Brain microvascular endothelial cell (primary cell): ENCODE results near the gene FAM171A1.

ENCODE experiments used
- DNase-seq: peaks from one replicate; pipeline ENCODE4 v3.0.0-alpha.2; 2020
- H3K27ac ChIP-seq: fragments of 250-450 bp; sonication (Bioruptor Pico); 2 replicates; pipeline ENCODE4 v1.5.1; 2020; ENCODE audit warnings: mild to moderate bottlenecking, moderate library complexity
- H3K27me3 ChIP-seq: fragments of 250-450 bp; sonication (Bioruptor Pico); replicated peaks from 2 replicates; pipeline ENCODE4 v1.5.1; 2020; ENCODE audit warnings: mild to moderate bottlenecking
- H3K36me3 ChIP-seq: fragments of 250-450 bp; sonication (Bioruptor Pico); replicated peaks from 2 replicates; pipeline ENCODE4 v1.5.1; 2020; ENCODE audit warnings: mild to moderate bottlenecking
- H3K4me3 ChIP-seq: 2 replicates; pipeline ENCODE4 v1.5.1; 2011; ENCODE audit warnings: low read depth, mild to moderate bottlenecking, control low read depth, low read length, moderate library complexity
- in situ Hi-C: cut with HindIII; loops from 2 replicates; pipeline ENCODE4 v1.10.0; 2017; ENCODE audit warnings: low sequenced_read_pairs, low pct_ligation_motif_present
- TF ChIP-seq, protein P1 (sequence below): IDR thresholded peaks from 2 replicates; pipeline ENCODE4 v1.5.1; 2011; ENCODE audit warnings: low read depth, mild to moderate bottlenecking, moderate library complexity, low read length, control low read depth, inconsistent platforms; ENCODE audit errors: missing control alignments

FAM171A1 gene

DNA sequence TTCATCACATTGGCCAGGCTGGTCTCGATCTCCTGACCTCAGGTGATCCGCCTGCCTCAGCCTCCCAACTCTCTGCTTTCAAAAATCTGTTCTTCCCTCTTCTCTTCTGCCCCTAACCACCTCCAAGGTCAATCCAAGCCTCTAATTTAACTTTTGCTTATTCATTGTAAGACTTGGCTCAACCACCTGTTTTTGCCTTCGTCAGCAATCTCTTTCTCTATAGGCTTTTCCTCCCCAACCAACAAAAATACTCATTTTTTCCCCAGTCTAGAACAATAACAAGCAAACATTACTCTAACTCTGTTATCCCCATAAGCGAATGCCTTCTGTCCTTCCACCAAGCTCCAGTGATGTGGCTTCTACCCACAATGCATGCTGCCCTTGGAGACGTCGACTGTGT, 112.8 kb downstream of the FAM171A1 start:
- in situ Hi-C loops, result no loop called here
- TF ChIP-seq, protein P1, sequence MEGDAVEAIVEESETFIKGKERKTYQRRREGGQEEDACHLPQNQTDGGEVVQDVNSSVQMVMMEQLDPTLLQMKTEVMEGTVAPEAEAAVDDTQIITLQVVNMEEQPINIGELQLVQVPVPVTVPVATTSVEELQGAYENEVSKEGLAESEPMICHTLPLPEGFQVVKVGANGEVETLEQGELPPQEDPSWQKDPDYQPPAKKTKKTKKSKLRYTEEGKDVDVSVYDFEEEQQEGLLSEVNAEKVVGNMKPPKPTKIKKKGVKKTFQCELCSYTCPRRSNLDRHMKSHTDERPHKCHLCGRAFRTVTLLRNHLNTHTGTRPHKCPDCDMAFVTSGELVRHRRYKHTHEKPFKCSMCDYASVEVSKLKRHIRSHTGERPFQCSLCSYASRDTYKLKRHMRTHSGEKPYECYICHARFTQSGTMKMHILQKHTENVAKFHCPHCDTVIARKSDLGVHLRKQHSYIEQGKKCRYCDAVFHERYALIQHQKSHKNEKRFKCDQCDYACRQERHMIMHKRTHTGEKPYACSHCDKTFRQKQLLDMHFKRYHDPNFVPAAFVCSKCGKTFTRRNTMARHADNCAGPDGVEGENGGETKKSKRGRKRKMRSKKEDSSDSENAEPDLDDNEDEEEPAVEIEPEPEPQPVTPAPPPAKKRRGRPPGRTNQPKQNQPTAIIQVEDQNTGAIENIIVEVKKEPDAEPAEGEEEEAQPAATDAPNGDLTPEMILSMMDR, result no peak
- no peak for DNase-seq
- H3K4me3 ChIP-seq, result no peak overlapping the region
- no peak overlapping the region for H3K27ac ChIP-seq
- H3K27me3 ChIP-seq, result no peaks in the 10 kb centered on the region
- no peaks in the 10 kb centered on the region for H3K36me3 ChIP-seq

DNA sequence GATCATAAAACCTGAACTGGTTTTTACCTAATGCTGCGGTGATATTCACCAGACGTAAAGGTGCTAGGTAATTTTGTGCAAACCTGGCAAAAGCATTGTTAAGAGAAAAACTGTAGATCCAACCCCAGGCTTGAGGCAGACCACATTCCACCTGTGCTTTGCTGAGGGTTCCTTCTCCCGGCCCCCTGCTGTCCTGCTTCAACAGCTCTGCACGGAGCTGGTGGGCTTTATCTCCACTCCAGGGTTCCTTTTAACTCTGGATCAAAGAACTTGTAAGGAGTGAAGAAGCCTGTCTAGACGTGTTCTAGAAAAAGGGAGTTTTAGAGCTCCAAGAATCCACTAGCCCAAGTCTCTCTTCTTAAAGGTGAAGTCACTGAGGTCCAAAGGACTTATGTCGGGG, 115.1 kb downstream of the FAM171A1 start:
- TF ChIP-seq, protein P1, result no peak
- Histone ChIP-seq H3K36me3 (no peaks in the 10 kb centered on the region), H3K4me3 (no peak overlapping the region), H3K27me3 (no peaks in the 10 kb centered on the region), H3K27ac (no peak overlapping the region)
- in situ Hi-C loops, result no loop called here
- no peak for DNase-seq

DNA sequence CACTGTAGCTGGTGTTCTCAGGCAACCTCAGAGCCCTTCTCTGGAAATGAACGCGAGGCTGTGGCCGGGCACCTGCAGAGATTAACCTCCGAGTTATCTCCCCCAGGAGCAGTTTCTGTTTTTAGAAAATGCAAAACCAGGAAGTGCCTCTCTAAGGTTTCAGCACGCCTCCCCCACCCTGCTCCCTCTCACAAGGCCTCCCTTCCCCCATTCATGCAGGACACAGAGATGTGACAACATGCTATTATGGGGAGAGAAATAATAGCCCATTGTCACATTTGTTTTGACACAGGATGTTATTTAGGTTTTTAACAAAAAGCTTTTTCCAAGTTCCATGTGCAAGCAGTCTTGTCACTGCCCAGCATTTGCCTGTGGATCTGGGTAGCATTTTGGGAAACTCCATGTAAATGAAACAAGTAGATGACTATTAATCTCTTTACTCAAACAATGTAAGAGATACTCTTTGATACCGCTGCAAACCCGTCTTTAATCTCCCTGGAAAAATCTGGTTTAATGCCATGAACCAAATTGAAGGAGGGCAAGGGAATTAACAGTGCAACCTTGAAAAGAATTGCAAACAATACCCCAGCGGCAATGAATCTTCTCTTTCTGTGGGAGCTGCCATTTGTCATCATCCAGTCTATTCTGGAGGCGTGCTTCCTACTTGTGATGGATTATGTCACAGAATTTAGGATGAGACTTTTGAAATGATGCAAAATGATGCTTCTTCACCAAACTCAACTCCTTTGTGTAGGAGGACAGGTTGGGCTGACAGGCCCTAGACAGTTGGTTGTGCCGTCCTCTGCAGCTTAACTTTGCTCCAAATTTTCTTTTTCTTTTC, 116.1 kb downstream of the FAM171A1 start:
- no peak for DNase-seq
- Histone ChIP-seq H3K4me3 (no peak overlapping the region), H3K27me3 (no peaks in the 10 kb centered on the region), H3K27ac (no peak overlapping the region), H3K36me3 (no peaks in the 10 kb centered on the region)
- in situ Hi-C loops, result no loop called here
- TF ChIP-seq, protein P1, result no peak

DNA sequence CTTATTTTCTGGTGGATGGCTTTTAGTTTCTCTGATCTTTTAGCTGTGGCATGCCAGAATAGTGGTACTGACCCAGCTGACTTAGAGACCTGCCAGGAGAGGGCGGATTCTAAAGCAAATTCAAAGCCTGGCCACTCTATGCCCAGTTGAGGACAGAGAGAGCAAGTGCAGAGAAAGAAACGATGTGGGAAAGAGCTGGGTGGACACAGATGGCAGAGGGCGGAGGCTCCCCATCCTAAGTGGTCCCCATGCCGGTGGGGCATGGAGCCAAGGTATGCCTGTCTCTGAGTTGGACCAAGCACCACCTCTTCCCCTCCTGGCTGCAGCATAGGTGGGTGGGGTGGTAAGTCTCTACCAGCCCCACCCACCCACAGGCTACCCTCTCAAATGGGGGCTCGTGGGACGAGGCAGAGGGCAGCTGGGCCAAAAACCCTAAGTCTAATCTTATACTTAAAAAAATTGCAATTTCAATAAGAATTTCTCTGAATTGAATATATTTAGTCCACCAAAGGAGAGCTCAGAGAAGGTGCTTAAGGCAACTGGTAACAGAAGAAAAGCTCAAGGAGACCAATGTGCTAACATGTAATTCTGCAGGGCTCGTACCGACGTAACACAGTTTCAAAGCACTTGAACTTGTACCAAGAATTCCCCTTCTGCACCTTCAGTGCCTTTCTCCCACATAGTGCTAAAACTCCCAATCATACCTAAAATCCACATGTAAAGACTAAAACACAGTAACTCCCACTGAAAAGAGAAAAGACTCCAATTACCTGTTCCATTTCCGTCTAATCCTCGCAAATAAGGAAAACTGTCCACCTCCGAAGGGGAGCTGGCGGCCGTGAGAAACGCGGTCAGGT, 116.9 kb downstream of the FAM171A1 start:
- no peak for DNase-seq
- Histone ChIP-seq H3K27ac (no peak overlapping the region), H3K27me3 (no peaks in the 10 kb centered on the region), H3K36me3 (no peaks in the 10 kb centered on the region), H3K4me3 (no peak overlapping the region)
- in situ Hi-C loops, result no loop called here
- TF ChIP-seq, protein P1, result no peak

DNA sequence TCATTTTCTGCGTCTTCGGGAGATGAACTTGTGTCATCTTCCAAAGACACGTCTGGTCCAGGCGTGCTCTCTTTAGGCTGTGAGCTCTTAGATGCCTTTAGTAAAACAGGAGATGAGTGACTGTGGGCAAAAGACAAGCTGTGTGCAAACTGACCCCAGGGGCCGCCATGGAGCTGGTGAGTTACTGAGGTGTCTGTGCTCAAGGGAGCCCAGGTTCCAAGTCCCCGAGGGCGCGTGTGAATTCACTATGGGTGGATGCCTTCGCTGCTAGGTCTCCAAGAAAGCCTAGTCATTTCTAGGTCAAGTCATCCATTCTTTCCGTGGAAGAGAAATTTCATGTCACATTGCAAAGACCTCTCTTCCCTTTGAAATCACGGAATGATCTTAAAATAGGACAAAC, 118.7 kb downstream of the FAM171A1 start:
- TF ChIP-seq, protein P1, result no peak
- Histone ChIP-seq H3K4me3 (no peak overlapping the region), H3K27ac (no peak overlapping the region), H3K36me3 (no peaks in the 10 kb centered on the region), H3K27me3 (no peaks in the 10 kb centered on the region)
- no peak for DNase-seq
- in situ Hi-C loops, result no loop called here
